SU-DHL-6 (cell line): ENCODE measurements around the gene NOTUM.

Source experiments
- CTCF ChIP-seq: fragments of 200-600 bp; sonication (generic); IDR thresholded peaks from one replicate; pipeline ENCODE4 v1.5.1; 2017; ENCODE audit warnings: antibody characterized with exemption, mild to moderate bottlenecking, low read length, moderate library complexity; ENCODE audit not compliant: insufficient read depth, poor library complexity, severe bottlenecking
- EZH2phosphoT487 ChIP-seq: fragments of 200-600 bp; sonication (generic), shearing (Covaris generic); conservative IDR thresholded peaks from 2 replicates; pipeline ENCODE4 v1.6.1; 2018; ENCODE audit warnings: mild to moderate bottlenecking, antibody characterized with exemption, low read length, moderate library complexity, mixed read lengths

DNA sequence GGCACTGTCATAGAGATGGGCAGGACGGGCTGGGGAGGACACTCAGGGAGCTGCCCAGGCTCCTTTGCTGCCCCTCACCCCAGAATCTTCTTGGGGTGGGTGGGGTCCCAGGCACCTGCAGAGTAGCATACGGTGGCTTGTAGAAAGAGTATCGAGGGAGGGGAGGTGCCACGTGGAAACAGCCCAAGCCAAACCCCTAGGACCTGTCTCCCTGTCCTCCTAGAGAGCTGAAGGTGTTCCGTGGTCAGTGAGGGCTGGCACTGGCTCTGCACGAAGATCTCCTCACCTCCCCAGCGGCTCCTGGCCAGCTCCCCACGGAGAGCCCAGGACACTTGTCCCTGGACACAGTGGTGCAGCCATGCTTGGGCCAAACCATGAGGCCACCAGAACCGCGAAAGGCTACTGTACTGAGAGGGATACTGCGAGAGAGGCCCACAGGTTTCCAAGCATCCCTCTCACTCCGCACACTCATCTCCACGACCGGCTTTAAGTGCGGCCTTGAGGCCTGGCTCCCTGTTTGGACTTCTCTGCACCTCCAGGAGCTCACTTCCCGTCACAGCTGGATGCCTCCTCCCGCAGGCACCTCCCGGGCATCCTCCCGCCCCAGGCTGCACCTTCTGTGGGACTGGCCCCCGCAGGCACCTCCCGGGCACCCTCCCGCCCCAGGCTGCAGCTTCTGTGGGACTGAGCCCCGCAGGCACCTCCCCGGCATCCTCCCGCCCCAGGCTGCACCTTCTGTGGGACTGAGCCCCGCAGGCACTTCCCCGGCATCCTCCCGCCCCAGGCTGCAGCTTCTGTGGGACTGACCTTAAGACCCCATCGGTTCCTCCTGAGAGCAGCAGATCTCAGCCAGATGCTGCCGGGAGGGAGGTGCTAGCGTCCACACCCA lies 31.5 kb downstream of the NOTUM start:
- TF ChIP-seq CTCF, result no peak
- no peak for TF ChIP-seq EZH2phosphoT487
